WTC11 (cell line): Measurements from ENCODE around the gene MARF1.

ENCODE experiments used
- CREB1 ChIP-seq: sonication (generic); formaldehyde crosslinking; IDR thresholded peaks from 2 replicates; pipeline ENCODE4 v1.8.0; 2023; ENCODE audit warnings: mild to moderate bottlenecking, missing genetic modification reagents
- CTCF ChIP-seq: fragments of 200-600 bp; IDR thresholded peaks from 2 replicates; pipeline ENCODE4 v1.8.0; 2022; ENCODE audit warnings: antibody characterized with exemption

DNA sequence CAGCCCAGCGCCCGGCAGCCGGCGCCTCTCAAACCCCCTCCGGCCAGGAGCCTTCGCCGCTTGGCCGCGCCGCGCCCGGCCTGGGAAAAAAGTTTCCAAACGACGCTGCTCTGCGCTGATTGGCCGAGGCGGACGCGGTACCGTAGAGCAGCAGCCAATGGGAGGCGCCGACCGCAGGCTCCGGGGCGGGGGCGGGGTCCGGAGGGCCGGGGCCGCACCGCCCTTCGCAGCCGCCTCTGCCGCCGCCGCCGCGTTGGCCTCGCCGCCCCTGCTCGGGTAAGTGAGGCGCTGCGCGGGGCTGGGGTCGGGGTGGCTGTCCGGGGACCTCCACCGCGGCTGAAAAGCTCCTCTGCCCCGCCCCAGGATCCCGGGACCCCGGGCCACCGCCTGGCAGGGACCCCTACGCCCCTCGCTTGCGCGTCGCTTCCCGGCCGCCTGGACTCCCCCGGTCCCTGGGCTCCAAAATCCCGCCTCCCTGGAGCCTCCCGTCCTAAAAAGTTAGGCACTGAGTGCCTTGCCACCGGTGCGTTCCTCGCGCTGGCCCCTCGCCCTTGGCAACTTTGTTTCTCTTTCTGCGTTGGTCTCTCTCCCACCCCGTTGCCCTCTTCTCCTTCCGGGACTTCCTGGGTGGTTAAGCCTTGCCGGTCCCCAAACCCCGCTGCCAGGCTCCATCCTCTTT, 7.2 kb upstream of the MARF1 start, which contains the start of gene NDE1:
- TF ChIP-seq CREB1 (CRISPR knock-in tag), result no peak
- TF ChIP-seq CTCF, result no peak
